B cell (primary cell): ENCODE results near the gene MARCHF10. TPM values are rescaled to one million over a fixed set of nuclear protein-coding genes. Genes with fewer than 3 reads are reported as not detected.

Source experiments
- ATAC-seq: fragments of 200-7000 bp; cut with Tn5 transposase; one replicate; pipeline ENCODE4 v1.10.0; 2021; ENCODE audit warnings: low read depth, mild to moderate bottlenecking, moderate number of reproducible peaks, moderate library complexity
- CTCF ChIA-PET: fragments of 350-600 bp; sonication (Branson Sonifier 250); formaldehyde crosslinking; loops from one replicate; lab custom pipeline; 2021; ENCODE audit warnings: antibody characterized with exemption, inconsistent platforms; lab: Charles Lee
- POLR2A ChIA-PET: fragments of 350-600 bp; sonication (Branson Sonifier 250); formaldehyde crosslinking; loops from one replicate; lab custom pipeline; 2021; ENCODE audit warnings: antibody characterized with exemption; lab: Charles Lee
- DNase-seq: peaks from one replicate; pipeline ENCODE4 v3.0.0; 2013
- H2AFZ ChIP-seq: 2 replicates; pipeline ENCODE4 v1.6.1; 2012; ENCODE audit warnings: mild to moderate bottlenecking, low read depth, low read length; ENCODE audit not compliant: insufficient read depth, poor library complexity, severe bottlenecking
- H3K27ac ChIP-seq, 2 donors: 1 replicate in 1 of 2; 2 replicates in 1 of 2; pipeline ENCODE4 v1.5.1; 2012 to 2013; ENCODE audit warnings: low read length in 2 of 2, mild to moderate bottlenecking in 2 of 2, moderate library complexity in 1 of 2
- H3K27me3 ChIP-seq, 4 experiments: fragments of 200-600 bp in 1 of 4; sonication (generic) in 1 of 4; replicated peaks in 1 of 4; 1 replicate in 2 of 4; 2 replicates in 2 of 4; pipeline versions ENCODE4 v1.6.1 to v1.7.0; 2013 to 2016; ENCODE audit warnings: low read length in 3 of 4, mild to moderate bottlenecking in 2 of 4, mixed read lengths in 1 of 4, moderate library complexity in 1 of 4; ENCODE audit not compliant: insufficient read depth in 4 of 4, control insufficient read depth in 3 of 4; ENCODE audit errors: control extremely low read depth in 1 of 4
- H3K36me3 ChIP-seq, 2 experiments: replicated peaks in 1 of 2; 1 replicate in 1 of 2; 2 replicates in 1 of 2; pipeline versions ENCODE4 v1.6.1 to v1.7.1; 2013; ENCODE audit warnings: low read length in 1 of 2; ENCODE audit not compliant: insufficient read depth in 2 of 2, control insufficient read depth in 1 of 2; ENCODE audit errors: control extremely low read depth in 1 of 2, extremely low read depth in 1 of 2
- H3K4me1 ChIP-seq, 2 donors: fragments of 200-600 bp in 1 of 2; sonication (generic) in 1 of 2; 1 replicate in 1 of 2; 2 replicates in 1 of 2; pipeline versions ENCODE4 v1.5.1 to v1.6.1; 2013 to 2017; ENCODE audit warnings: low read length in 2 of 2; ENCODE audit not compliant: control insufficient read depth in 2 of 2, insufficient read depth in 2 of 2
- H3K4me2 ChIP-seq: replicated peaks from 2 replicates; pipeline ENCODE3; 2012; ENCODE audit warnings: mild to moderate bottlenecking, low read depth, low read length; ENCODE audit not compliant: poor library complexity, severe bottlenecking
- H3K4me3 ChIP-seq, 5 experiments: fragments of 200-600 bp in 1 of 5; sonication (generic) in 1 of 5; 1 replicate in 3 of 5; 2 replicates in 2 of 5; pipeline versions ENCODE4 v1.5.1 to v1.7.0; 2011 to 2016; ENCODE audit warnings: low read length in 4 of 5, mild to moderate bottlenecking in 4 of 5, low read depth in 2 of 5, control low read depth in 1 of 5, moderate library complexity in 1 of 5; ENCODE audit not compliant: insufficient read depth in 1 of 5; ENCODE audit errors: control extremely low read depth in 1 of 5, extremely low read depth in 1 of 5
- H3K79me2 ChIP-seq: fragments of 200-600 bp; sonication (generic); one replicate; pipeline ENCODE4 v1.6.0; 2016; ENCODE audit warnings: low read length; ENCODE audit not compliant: control insufficient read depth, insufficient read depth
- H3K9ac ChIP-seq: fragments of 200-600 bp; sonication (generic); 2 replicates; pipeline ENCODE4 v1.6.1; 2017; ENCODE audit warnings: mild to moderate bottlenecking, low read length, moderate library complexity
- H3K9me3 ChIP-seq, 3 donors: one replicate each; pipeline versions ENCODE4 v1.6.1 to v1.7.1; 2013; ENCODE audit warnings: low read length in 2 of 3; ENCODE audit not compliant: control insufficient read depth in 2 of 3, insufficient read depth in 1 of 3; ENCODE audit errors: control extremely low read depth in 1 of 3
- H4K20me1 ChIP-seq: 2 replicates; pipeline ENCODE4 v1.6.0; 2012; ENCODE audit warnings: mild to moderate bottlenecking, low read length; ENCODE audit not compliant: insufficient read depth, control insufficient read depth, poor library complexity, severe bottlenecking
- H3K27ac Mint-ChIP-seq: one replicate; pipeline ENCODE4 v1.8.0; 2021; ENCODE audit warnings: mixed read lengths
- H3K27me3 Mint-ChIP-seq: one replicate; pipeline ENCODE4 v1.8.0; 2021; ENCODE audit warnings: mixed read lengths
- H3K4me1 Mint-ChIP-seq: one replicate; pipeline ENCODE4 v1.8.0; 2021; ENCODE audit warnings: mixed read lengths
- H3K4me3 Mint-ChIP-seq: one replicate; pipeline ENCODE4 v1.8.0; 2021; ENCODE audit warnings: mixed read lengths
- H3K9me3 Mint-ChIP-seq: one replicate; pipeline ENCODE4 v1.8.0; 2022; ENCODE audit warnings: mixed read lengths; ENCODE audit not compliant: insufficient read depth
- CTCF ChIP-seq: fragments of 200-600 bp; IDR thresholded peaks from one replicate; pipeline ENCODE4 v1.8.0; 2022; ENCODE audit warnings: antibody characterized with exemption, mild to moderate bottlenecking
- EZH2 ChIP-seq: IDR thresholded peaks from 2 replicates; pipeline ENCODE4 v1.6.1; 2012; ENCODE audit warnings: borderline replicate concordance, low read depth, mild to moderate bottlenecking, moderate library complexity, low read length; ENCODE audit not compliant: insufficient read depth, poor library complexity, severe bottlenecking
- WGBS: methylation state at CpG from one replicate; pipeline ENCODE4 v1.1.5; 2013; ENCODE audit warnings: missing lambda C conversion rate; ENCODE audit not compliant: insufficient coverage; 5-methylcytosine and 5-hydroxymethylcytosine counted together
- intact Hi-C: fragments of 100-400 bp; cut with micrococcal nuclease; formaldehyde crosslinking; loops from one replicate; pipeline ENCODE4 v1.10.0; 2022
- polyA plus RNA-seq: library from polyadenylated mRNA; depleted of rRNA; stranded (reverse); fragments of >200 nt; gene quantifications from 2 replicates; pipeline ENCODE4 v1.2.3, GENCODE V29; 2012
- total RNA-seq, 2 donors: library from RNA; stranded (reverse); fragments of 120-200 nt in 1 of 2; gene quantifications; 1 replicate in 1 of 2; 2 replicates in 1 of 2; pipeline versions ENCODE4 v1.2.3 to v1.2.4, GENCODE V29; 2013 to 2022

Gene MARCHF10
- total and polyA plus RNA-seq, 2 donors (not counting 1 experiment from before 2014, with no cell fraction given), result 0.24 TPM; not detected in 1

DNA sequence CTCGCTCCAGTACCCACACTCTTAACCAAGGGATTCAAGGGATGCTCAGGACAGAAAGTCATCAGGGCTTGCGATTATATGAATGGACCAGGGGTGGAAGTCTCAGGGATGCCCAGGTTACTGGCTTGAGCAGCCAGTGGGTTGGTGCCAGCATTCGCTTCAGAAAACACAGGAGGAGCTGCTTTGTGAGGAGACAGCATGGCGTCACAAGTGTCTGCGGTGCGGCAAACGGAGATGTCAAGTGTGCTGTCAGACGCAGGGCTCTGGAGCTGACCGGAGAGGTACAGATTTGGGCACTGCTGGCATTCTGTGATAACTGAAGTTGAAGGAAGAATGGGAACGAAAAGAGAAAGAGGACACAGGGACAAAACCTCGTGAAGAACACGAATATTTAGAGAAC, 4.1 kb downstream of the MARCHF10 start:
- POLR2A ChIA-PET, result no interaction called here
- CTCF ChIA-PET, result no interaction called here
- Histone ChIP-seq H3K9ac (no peak overlapping the region), H3K4me1 (peaks cover 6 to 8% of the 10 kb centered on the region in 2 donors), H3K27me3 (peaks cover 0 to 19% (median 1%) of the 10 kb centered on the region in 4 experiments), H3K9me3 (peaks cover 0 to 6% (median 0%) of the 10 kb centered on the region in 3 donors), H4K20me1 (no peaks in the 10 kb centered on the region), H3K79me2 (no peaks in the 10 kb centered on the region), H3K36me3 (no peaks in the 10 kb centered on the region), H3K27ac (no peak overlapping the region), H3K4me3 (no peak overlapping the region), H3K4me2 (no peak overlapping the region), H2AFZ (no peak overlapping the region)
- DNase-seq (no peak), ATAC-seq (no peak)
- peaks cover 47% of the 10 kb centered on the region for H3K27me3 Mint-ChIP-seq
- intact Hi-C loops, result no loop called here
- H3K4me3 Mint-ChIP-seq, result no peak overlapping the region
- no peak for TF ChIP-seq EZH2
- no peak for TF ChIP-seq CTCF
- H3K4me1 Mint-ChIP-seq, result peaks cover 7% of the 10 kb centered on the region
- no peaks in the 10 kb centered on the region for H3K9me3 Mint-ChIP-seq
- WGBS, result 96% methylated on average over 12 of the region's 12 CpGs
- H3K27ac Mint-ChIP-seq, result no peak overlapping the region

DNA sequence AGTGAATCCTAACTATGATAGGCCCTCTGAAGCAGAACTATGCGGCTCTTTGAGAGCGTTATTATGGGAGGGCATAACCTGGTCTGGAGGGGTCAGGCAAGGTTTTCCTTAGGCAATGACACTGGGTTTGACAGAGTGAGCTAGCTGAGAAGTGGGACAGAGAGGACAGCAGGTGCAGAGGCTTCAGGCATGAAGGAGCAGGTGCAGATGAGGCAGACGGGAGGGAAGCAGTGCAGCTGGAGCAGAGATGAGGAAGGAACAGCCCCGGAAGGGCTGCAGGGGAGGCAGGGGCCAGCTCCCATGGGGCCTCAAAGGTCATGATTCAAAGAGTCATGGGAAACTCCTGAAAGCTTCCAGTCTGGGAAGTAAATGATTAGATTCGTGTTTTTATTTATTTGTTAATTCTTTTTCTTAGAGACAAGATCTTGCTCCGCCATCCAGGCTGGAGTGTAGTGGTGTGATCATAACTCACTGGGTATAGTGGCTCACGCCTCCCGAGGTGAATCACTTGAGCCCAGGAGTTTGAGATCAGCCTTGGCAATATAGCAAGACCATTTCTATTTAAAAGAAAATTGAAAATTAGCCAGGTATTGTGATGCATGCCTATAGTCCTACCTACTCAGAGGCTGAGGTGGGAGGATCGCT, 5.4 kb downstream of the MARCHF10 start:
- no peak overlapping the region for H3K27ac ChIP-seq
- H3K79me2 ChIP-seq, result no peaks in the 10 kb centered on the region
- H3K4me3 Mint-ChIP-seq, result no peak overlapping the region
- TF ChIP-seq CTCF (no peak), EZH2 (no peak)
- peaks cover 0 to 6% (median 0%) of the 10 kb centered on the region in 3 donors for H3K9me3 ChIP-seq
- H3K27me3 Mint-ChIP-seq, result peaks cover 54% of the 10 kb centered on the region
- peaks cover 3% of the 10 kb centered on the region for H3K4me1 Mint-ChIP-seq
- H4K20me1 ChIP-seq, result no peaks in the 10 kb centered on the region
- no peak overlapping the region for H3K27ac Mint-ChIP-seq
- no peaks in the 10 kb centered on the region for H3K9me3 Mint-ChIP-seq
- 37% methylated on average over 5 of the region's 9 CpGs for whole genome bisulfite sequencing
- peaks cover 4 to 5% of the 10 kb centered on the region in 2 donors for H3K4me1 ChIP-seq
- no peak overlapping the region for H2AFZ ChIP-seq
- POLR2A ChIA-PET, result no interaction called here
- DNase-seq (no peak), ATAC-seq (no peak)
- H3K36me3 ChIP-seq, result no peaks in the 10 kb centered on the region
- no peak overlapping the region for H3K4me3 ChIP-seq
- H3K27me3 ChIP-seq, result peaks cover 0 to 16% (median 1%) of the 10 kb centered on the region in 4 experiments
- CTCF ChIA-PET, result no interaction called here
- intact Hi-C loops, result no loop called here
- H3K4me2 ChIP-seq, result no peak overlapping the region
- H3K9ac ChIP-seq, result no peak overlapping the region
